ENCODE measurements around the gene RAB37. TPM values are rescaled to one million over a fixed set of nuclear protein-coding genes. Genes with fewer than 3 reads are reported as not detected.
A peak's percentile ranks its signal among the peaks of the same experiment; 100 is the strongest.

Gene RAB37
- total and polyA plus RNA-seq, 2 donors (not counting 1 experiment from before 2014, with no cell fraction given) = 67.6 to 76.8 TPM

DNA sequence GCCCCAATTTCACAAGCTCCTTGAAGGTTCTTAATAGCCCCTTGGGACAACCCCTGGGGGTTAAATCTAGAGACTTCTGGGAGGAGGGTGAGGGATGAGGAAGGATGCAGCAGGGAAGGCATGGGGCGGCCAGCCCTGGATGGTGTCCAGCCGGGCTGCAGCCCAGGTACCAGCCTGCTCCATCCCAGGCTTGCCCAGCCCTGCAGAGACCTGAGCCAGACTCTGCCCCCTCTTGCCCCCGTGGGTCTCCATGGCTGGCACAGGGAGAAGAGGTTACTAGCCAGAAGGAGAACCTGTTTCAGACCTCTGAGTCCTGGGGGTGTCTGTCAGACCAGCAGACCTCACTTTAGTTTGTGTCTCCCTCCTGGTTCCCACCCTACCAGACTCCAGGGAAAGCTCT, 19.8 kb downstream of the RAB37 start:
- intact Hi-C loops (cut with micrococcal nuclease) = no loop called here
- ATAC-seq (ENCODE audit: low read depth) = no peak
- CTCF ChIA-PET = interaction anchor here (0.6 to 7.3 kb wide), 9 partner anchors 9 to 440 kb away, joined by 3 to 36 read pairs (median 5); partner anchors contain the start of gene RAB37

DNA sequence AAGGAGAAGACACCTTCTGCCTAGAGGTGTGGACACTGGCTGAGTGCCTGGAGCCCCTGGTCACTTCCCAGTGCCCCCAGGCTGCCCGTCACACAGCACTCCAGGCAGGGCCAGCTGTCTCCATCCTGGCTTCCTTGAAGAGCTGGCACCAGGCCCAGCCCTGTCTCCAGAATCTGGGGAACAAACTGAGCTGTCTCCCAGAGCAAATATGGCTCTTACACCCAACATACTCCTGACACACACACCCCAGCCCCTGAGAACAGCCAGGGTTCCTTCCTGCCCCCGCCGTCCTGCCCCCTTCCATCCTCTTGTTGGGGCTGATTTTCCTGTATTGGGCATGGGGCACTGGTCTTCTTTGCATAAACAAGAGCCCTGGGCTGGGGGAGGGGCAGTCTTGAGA, 20.4 kb downstream of the RAB37 start:
- Mint-ChIP-seq H3K27me3 (no peaks in the 10 kb centered on the region), H3K9me3 (ENCODE audit: insufficient read depth) (no peaks in the 10 kb centered on the region), H3K27ac (no peak overlapping the region), H3K4me1 (peaks cover 61% of the 10 kb centered on the region), H3K4me3 (no peak overlapping the region)
- Histone ChIP-seq H3K79me2 (ENCODE audit: control insufficient read depth, insufficient read depth, low read length) (peaks cover 93% of the 10 kb centered on the region), H3K36me3 (replicated peaks in 1 of 2; ENCODE audit: control extremely low read depth in 1 of 2, control insufficient read depth in 1 of 2, extremely low read depth in 1 of 2, insufficient read depth in 2 of 2, low read length in 1 of 2) (peaks cover 0 to 13% of the 10 kb centered on the region in 2 experiments), H3K4me2 (replicated peaks; ENCODE audit: low read depth, low read length, poor library complexity, severe bottlenecking) (peak overlapping the region; percentile 58), H3K9me3 (ENCODE audit: control extremely low read depth in 1 of 3, control insufficient read depth in 2 of 3, insufficient read depth in 1 of 3, low read length in 2 of 3) (no peaks in the 10 kb centered on the region), H3K4me3 (ENCODE audit: control extremely low read depth in 1 of 5, extremely low read depth in 1 of 5, insufficient read depth in 1 of 5, low read depth in 2 of 5, low read length in 4 of 5) (no peak overlapping the region), H4K20me1 (ENCODE audit: control insufficient read depth, insufficient read depth, low read length, poor library complexity, severe bottlenecking) (peaks cover 93% of the 10 kb centered on the region), H3K27ac (ENCODE audit: low read length in 2 of 2) (no peak overlapping the region), H3K4me1 (ENCODE audit: control insufficient read depth in 2 of 2, insufficient read depth in 2 of 2, low read length in 2 of 2) (peaks cover 44 to 57% of the 10 kb centered on the region in 2 donors), H3K9ac (ENCODE audit: low read length) (no peak overlapping the region), H2AFZ (ENCODE audit: insufficient read depth, low read depth, low read length, poor library complexity, severe bottlenecking) (no peak overlapping the region), H3K27me3 (replicated peaks in 1 of 4; ENCODE audit: control extremely low read depth in 1 of 4, control insufficient read depth in 3 of 4, insufficient read depth in 4 of 4, low read length in 3 of 4) (no peaks in the 10 kb centered on the region)
- CTCF ChIA-PET = interaction anchor here (0.5 to 7.3 kb wide), 8 partner anchors 8 to 101 kb away, joined by 3 to 40 read pairs (median 7); no protein-coding TSS in a partner anchor
- DNase-seq (no peak), ATAC-seq (ENCODE audit: low read depth) (no peak)
- 93% methylated on average over 1 of the region's 3 CpGs for WGBS (ENCODE audit: insufficient coverage)
- no peak for TF ChIP-seq EZH2 (IDR thresholded peaks at IDR 0.05; ENCODE audit: borderline replicate concordance, insufficient read depth, low read depth, low read length, poor library complexity, severe bottlenecking)
- TF ChIP-seq, protein P1, sequence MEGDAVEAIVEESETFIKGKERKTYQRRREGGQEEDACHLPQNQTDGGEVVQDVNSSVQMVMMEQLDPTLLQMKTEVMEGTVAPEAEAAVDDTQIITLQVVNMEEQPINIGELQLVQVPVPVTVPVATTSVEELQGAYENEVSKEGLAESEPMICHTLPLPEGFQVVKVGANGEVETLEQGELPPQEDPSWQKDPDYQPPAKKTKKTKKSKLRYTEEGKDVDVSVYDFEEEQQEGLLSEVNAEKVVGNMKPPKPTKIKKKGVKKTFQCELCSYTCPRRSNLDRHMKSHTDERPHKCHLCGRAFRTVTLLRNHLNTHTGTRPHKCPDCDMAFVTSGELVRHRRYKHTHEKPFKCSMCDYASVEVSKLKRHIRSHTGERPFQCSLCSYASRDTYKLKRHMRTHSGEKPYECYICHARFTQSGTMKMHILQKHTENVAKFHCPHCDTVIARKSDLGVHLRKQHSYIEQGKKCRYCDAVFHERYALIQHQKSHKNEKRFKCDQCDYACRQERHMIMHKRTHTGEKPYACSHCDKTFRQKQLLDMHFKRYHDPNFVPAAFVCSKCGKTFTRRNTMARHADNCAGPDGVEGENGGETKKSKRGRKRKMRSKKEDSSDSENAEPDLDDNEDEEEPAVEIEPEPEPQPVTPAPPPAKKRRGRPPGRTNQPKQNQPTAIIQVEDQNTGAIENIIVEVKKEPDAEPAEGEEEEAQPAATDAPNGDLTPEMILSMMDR (IDR thresholded peaks at IDR 0.05) = no peak
- intact Hi-C loops (cut with micrococcal nuclease) = no loop called here
- POLR2A ChIA-PET = interaction anchor here (3.2 kb wide), 1 partner anchor 8 kb away, joined by 13 read pairs; no protein-coding TSS in a partner anchor

More for the DNA sequence above, 19.8 kb downstream of the RAB37 start:
- TF ChIP-seq EZH2 (IDR thresholded peaks at IDR 0.05; ENCODE audit: borderline replicate concordance, insufficient read depth, low read depth, low read length, poor library complexity, severe bottlenecking) = no peak
- TF ChIP-seq, protein P1 (IDR thresholded peaks at IDR 0.05) = no peak
- no peak overlapping the region for H3K4me3 Mint-ChIP-seq
- no peaks in the 10 kb centered on the region for H3K27me3 ChIP-seq (replicated peaks in 1 of 4; ENCODE audit: control extremely low read depth in 1 of 4, control insufficient read depth in 3 of 4, insufficient read depth in 4 of 4, low read length in 3 of 4)
- DNase-seq = no peak
- no peak overlapping the region for H3K27ac Mint-ChIP-seq
- H4K20me1 ChIP-seq (ENCODE audit: control insufficient read depth, insufficient read depth, low read length, poor library complexity, severe bottlenecking) = peaks cover 93% of the 10 kb centered on the region
- no peak overlapping the region for H3K9ac ChIP-seq (ENCODE audit: low read length)
- H3K27me3 Mint-ChIP-seq = no peaks in the 10 kb centered on the region
- H3K4me2 ChIP-seq (replicated peaks; ENCODE audit: low read depth, low read length, poor library complexity, severe bottlenecking) = no peak overlapping the region
- H3K4me1 Mint-ChIP-seq = peaks cover 66% of the 10 kb centered on the region
- peaks cover 0 to 11% of the 10 kb centered on the region in 2 experiments for H3K36me3 ChIP-seq (replicated peaks in 1 of 2; ENCODE audit: control extremely low read depth in 1 of 2, control insufficient read depth in 1 of 2, extremely low read depth in 1 of 2, insufficient read depth in 2 of 2, low read length in 1 of 2)
- H3K79me2 ChIP-seq (ENCODE audit: control insufficient read depth, insufficient read depth, low read length) = peaks cover 98% of the 10 kb centered on the region
- no peaks in the 10 kb centered on the region for H3K9me3 ChIP-seq (ENCODE audit: control extremely low read depth in 1 of 3, control insufficient read depth in 2 of 3, insufficient read depth in 1 of 3, low read length in 2 of 3)
- H3K27ac ChIP-seq (ENCODE audit: low read length in 2 of 2) = no peak overlapping the region
- POLR2A ChIA-PET = interaction anchor here (3.2 kb wide), 1 partner anchor 7 kb away, joined by 13 read pairs; no protein-coding TSS in a partner anchor
- H3K4me3 ChIP-seq (ENCODE audit: control extremely low read depth in 1 of 5, extremely low read depth in 1 of 5, insufficient read depth in 1 of 5, low read depth in 2 of 5, low read length in 4 of 5) = no peak overlapping the region
- H2AFZ ChIP-seq (ENCODE audit: insufficient read depth, low read depth, low read length, poor library complexity, severe bottlenecking) = no peak overlapping the region
- no peaks in the 10 kb centered on the region for H3K9me3 Mint-ChIP-seq (ENCODE audit: insufficient read depth)
- 65% methylated on average over 3 of the region's 3 CpGs for WGBS (ENCODE audit: insufficient coverage)
- peaks cover 44 to 57% of the 10 kb centered on the region in 2 donors for H3K4me1 ChIP-seq (ENCODE audit: control insufficient read depth in 2 of 2, insufficient read depth in 2 of 2, low read length in 2 of 2)
